Cardiac septum (tissue), 1 donor: Measurements from ENCODE around the gene HDAC7. TPM values are rescaled to one million over a fixed set of nuclear protein-coding genes. Genes with fewer than 3 reads are reported as not detected.

Experiments used
- DNase-seq: peaks from one replicate; pipeline ENCODE4 v3.0.0-alpha.2; 2020; ENCODE audit warnings: low spot score
- intact Hi-C: fragments of 100-400 bp; cut with DNase I; formaldehyde crosslinking; loops from one replicate; pipeline ENCODE4 v1.14.0; 2022
- total RNA-seq: library from RNA; stranded (reverse); fragmentation: NEBNext Ultra II Directional; extraction: Animal tissue kit (Norgen Biotek cat#: 25700); gene quantifications from one replicate; pipeline ENCODE4 v1.2.1, GENCODE V29; 2021
- donor health status: DM: no; HTN: no; CAD: no.

The HDAC7 gene
- total RNA-seq, 1 donor from 2014 or later: 62.7 TPM

GRCh38 chr12:47757364-47757839 lies 62.3 kb downstream of the HDAC7 start:
- intact Hi-C loops: no loop called here
- no peak for DNase-seq

GRCh38 chr12:47755655-47756562 lies 63.8 kb downstream of the HDAC7 start:
- intact Hi-C loops: no loop called here
- no peak for DNase-seq

GRCh38 chr12:47754881-47755280 lies 64.8 kb downstream of the HDAC7 start:
- intact Hi-C loops: no loop called here
- DNase-seq: peak; percentile 77

- no peak for DNase-seq
- intact Hi-C loops: no loop called here
Observed at GRCh38 chr12:47754126-47754525, 65.6 kb downstream of the HDAC7 start.

GRCh38 chr12:47753021-47754001 lies 66.4 kb downstream of the HDAC7 start:
- peak; percentile 91 for DNase-seq
- intact Hi-C loops: loop anchor here (1.0 kb wide), 1 partner anchor 16 kb away; no protein-coding TSS in a partner anchor

GRCh38 chr12:47752552-47752951 lies 67.2 kb downstream of the HDAC7 start:
- DNase-seq: no peak
- intact Hi-C loops: no loop called here

GRCh38 chr12:47752121-47752520 lies 67.6 kb downstream of the HDAC7 start:
- DNase-seq: no peak
- intact Hi-C loops: no loop called here

GRCh38 chr12:47751561-47751960 lies 68.1 kb downstream of the HDAC7 start:
- intact Hi-C loops: no loop called here
- no peak for DNase-seq

- intact Hi-C loops: no loop called here
- DNase-seq: no peak
Observed at GRCh38 chr12:47750916-47751470, 68.7 kb downstream of the HDAC7 start.

GRCh38 chr12:47750229-47750798 lies 69.4 kb downstream of the HDAC7 start:
- DNase-seq: no peak
- intact Hi-C loops: no loop called here

- no peak for DNase-seq
- intact Hi-C loops: no loop called here
Observed at GRCh38 chr12:47748899-47749298, 70.8 kb downstream of the HDAC7 start.

GRCh38 chr12:47748507-47748828 lies 71.2 kb downstream of the HDAC7 start:
- DNase-seq: no peak
- intact Hi-C loops: no loop called here

- DNase-seq: no peak
- intact Hi-C loops: no loop called here
Observed at GRCh38 chr12:47747596-47748506, 71.9 kb downstream of the HDAC7 start.

GRCh38 chr12:47747126-47747525 lies 72.6 kb downstream of the HDAC7 start:
- no peak for DNase-seq

GRCh38 chr12:47746523-47746922 lies 73.2 kb downstream of the HDAC7 start:
- intact Hi-C loops: no loop called here
- no peak for DNase-seq

More at GRCh38 chr12:47747126-47747525, 72.6 kb downstream of the HDAC7 start:
- intact Hi-C loops: no loop called here

- intact Hi-C loops: no loop called here
- no peak for DNase-seq
Observed at GRCh38 chr12:47746073-47746472, 73.6 kb downstream of the HDAC7 start.

- intact Hi-C loops: loop anchor here (2.0 kb wide), 1 partner anchor 19 kb away; no protein-coding TSS in a partner anchor
- no peak for DNase-seq
Observed at GRCh38 chr12:47745485-47746041, 74.1 kb downstream of the HDAC7 start.

GRCh38 chr12:47744778-47745436 lies 74.8 kb downstream of the HDAC7 start:
- DNase-seq: no peak
- intact Hi-C loops: loop anchor here (2.0 kb wide), 1 partner anchor 20 kb away; no protein-coding TSS in a partner anchor
